Measurements from ENCODE around the gene ZC3H12D. TPM values are rescaled to one million over a fixed set of nuclear protein-coding genes. Genes with fewer than 3 reads are reported as not detected.
A peak's percentile ranks its signal among the peaks of the same experiment; 100 is the strongest.

ZC3H12D gene
- total and polyA plus RNA-seq, 2 donors (not counting 1 experiment from before 2014, with no cell fraction given): 63.1 to 190 TPM

- H3K27ac ChIP-seq (ENCODE audit: low read length in 2 of 2): peak overlapping the region in 1 of 2 donors; percentile 98
- no peak overlapping the region for H3K9ac ChIP-seq (ENCODE audit: low read length)
- DNase-seq (no peak), ATAC-seq (ENCODE audit: low read depth) (no peak)
- no peak overlapping the region for H2AFZ ChIP-seq (ENCODE audit: insufficient read depth, low read depth, low read length, poor library complexity, severe bottlenecking)
- no peaks in the 10 kb centered on the region for H3K36me3 ChIP-seq (replicated peaks in 1 of 2; ENCODE audit: control extremely low read depth in 1 of 2, control insufficient read depth in 1 of 2, extremely low read depth in 1 of 2, insufficient read depth in 2 of 2, low read length in 1 of 2)
- Mint-ChIP-seq H3K4me3 (peak overlapping the region; percentile 85), H3K4me1 (peaks cover 81% of the 10 kb centered on the region), H3K27me3 (no peaks in the 10 kb centered on the region), H3K9me3 (ENCODE audit: insufficient read depth) (no peaks in the 10 kb centered on the region), H3K27ac (peak overlapping the region; percentile 95)
- no peaks in the 10 kb centered on the region for H4K20me1 ChIP-seq (ENCODE audit: control insufficient read depth, insufficient read depth, low read length, poor library complexity, severe bottlenecking)
- no peak overlapping the region for H3K4me2 ChIP-seq (replicated peaks; ENCODE audit: low read depth, low read length, poor library complexity, severe bottlenecking)
- POLR2A ChIA-PET: interaction anchor here (1.7 to 2.4 kb wide), 2 partner anchors 17 to 22 kb away, joined by 12 read pairs; no protein-coding TSS in a partner anchor
- CTCF ChIA-PET: interaction anchor here (2.0 to 2.5 kb wide), 3 partner anchors 10 to 21 kb away, joined by 7 to 14 read pairs (median 12); no protein-coding TSS in a partner anchor
- H3K4me3 ChIP-seq (ENCODE audit: control extremely low read depth in 1 of 5, extremely low read depth in 1 of 5, insufficient read depth in 1 of 5, low read depth in 2 of 5, low read length in 4 of 5): no peak overlapping the region
- no peak for TF ChIP-seq CTCF (IDR thresholded peaks at IDR 0.05)
- no peak for TF ChIP-seq EZH2 (IDR thresholded peaks at IDR 0.05; ENCODE audit: borderline replicate concordance, insufficient read depth, low read depth, low read length, poor library complexity, severe bottlenecking)
- H3K4me1 ChIP-seq (ENCODE audit: control insufficient read depth in 2 of 2, insufficient read depth in 2 of 2, low read length in 2 of 2): peaks cover 69 to 75% of the 10 kb centered on the region in 2 donors
- WGBS (ENCODE audit: insufficient coverage): 65% methylated on average over 2 of the region's 4 CpGs
- peaks cover 53% of the 10 kb centered on the region for H3K79me2 ChIP-seq (ENCODE audit: control insufficient read depth, insufficient read depth, low read length)
- intact Hi-C loops (cut with micrococcal nuclease): no loop called here
- H3K9me3 ChIP-seq (ENCODE audit: control extremely low read depth in 1 of 3, control insufficient read depth in 2 of 3, insufficient read depth in 1 of 3, low read length in 2 of 3): no peaks in the 10 kb centered on the region
- H3K27me3 ChIP-seq (replicated peaks in 1 of 4; ENCODE audit: control extremely low read depth in 1 of 4, control insufficient read depth in 3 of 4, insufficient read depth in 4 of 4, low read length in 3 of 4): no peaks in the 10 kb centered on the region
Measured at GRCh38 chr6:149489967-149490366, 5.2 kb upstream of the ZC3H12D start.

- no peak overlapping the region for H3K4me3 ChIP-seq (ENCODE audit: control extremely low read depth in 1 of 5, extremely low read depth in 1 of 5, insufficient read depth in 1 of 5, low read depth in 2 of 5, low read length in 4 of 5)
- Mint-ChIP-seq H3K27me3 (no peaks in the 10 kb centered on the region), H3K4me3 (peak overlapping the region; percentile 85), H3K27ac (peak overlapping the region; percentile 95), H3K9me3 (ENCODE audit: insufficient read depth) (no peaks in the 10 kb centered on the region), H3K4me1 (peaks cover 74% of the 10 kb centered on the region)
- H3K27ac ChIP-seq (ENCODE audit: low read length in 2 of 2): peak overlapping the region; percentile 65 to 98
- H3K27me3 ChIP-seq (replicated peaks in 1 of 4; ENCODE audit: control extremely low read depth in 1 of 4, control insufficient read depth in 3 of 4, insufficient read depth in 4 of 4, low read length in 3 of 4): no peaks in the 10 kb centered on the region
- WGBS (ENCODE audit: insufficient coverage): no CpG with 5 or more reads among the region's 3 CpGs
- ATAC-seq (ENCODE audit: low read depth) (peak; percentile 52), DNase-seq (peak; percentile 52)
- ChIA-PET CTCF (interaction anchor here (0.6 to 2.5 kb wide), 7 partner anchors 9 to 66 kb away, joined by 3 to 14 read pairs (median 5); no protein-coding TSS in a partner anchor), POLR2A (interaction anchor here (0.9 to 2.4 kb wide), 5 partner anchors 16 to 25 kb away, joined by 3 to 12 read pairs (median 5); no protein-coding TSS in a partner anchor)
- no peaks in the 10 kb centered on the region for H4K20me1 ChIP-seq (ENCODE audit: control insufficient read depth, insufficient read depth, low read length, poor library complexity, severe bottlenecking)
- H2AFZ ChIP-seq (ENCODE audit: insufficient read depth, low read depth, low read length, poor library complexity, severe bottlenecking): peak overlapping the region; percentile 29
- H3K36me3 ChIP-seq (replicated peaks in 1 of 2; ENCODE audit: control extremely low read depth in 1 of 2, control insufficient read depth in 1 of 2, extremely low read depth in 1 of 2, insufficient read depth in 2 of 2, low read length in 1 of 2): no peaks in the 10 kb centered on the region
- no peaks in the 10 kb centered on the region for H3K9me3 ChIP-seq (ENCODE audit: control extremely low read depth in 1 of 3, control insufficient read depth in 2 of 3, insufficient read depth in 1 of 3, low read length in 2 of 3)
- no peak overlapping the region for H3K9ac ChIP-seq (ENCODE audit: low read length)
- peaks cover 63 to 74% of the 10 kb centered on the region in 2 donors for H3K4me1 ChIP-seq (ENCODE audit: control insufficient read depth in 2 of 2, insufficient read depth in 2 of 2, low read length in 2 of 2)
- no peak for TF ChIP-seq CTCF (IDR thresholded peaks at IDR 0.05)
- TF ChIP-seq EZH2 (IDR thresholded peaks at IDR 0.05; ENCODE audit: borderline replicate concordance, insufficient read depth, low read depth, low read length, poor library complexity, severe bottlenecking): no peak
- intact Hi-C loops (cut with micrococcal nuclease): no loop called here
- H3K4me2 ChIP-seq (replicated peaks; ENCODE audit: low read depth, low read length, poor library complexity, severe bottlenecking): peak overlapping the region; percentile 55
- peaks cover 50% of the 10 kb centered on the region for H3K79me2 ChIP-seq (ENCODE audit: control insufficient read depth, insufficient read depth, low read length)
Measured at GRCh38 chr6:149488815-149489214, 4.0 kb upstream of the ZC3H12D start.

All from B cell (primary cell).